ENCODE results near the gene DIPK1B.

DIPK1B gene

DNA sequence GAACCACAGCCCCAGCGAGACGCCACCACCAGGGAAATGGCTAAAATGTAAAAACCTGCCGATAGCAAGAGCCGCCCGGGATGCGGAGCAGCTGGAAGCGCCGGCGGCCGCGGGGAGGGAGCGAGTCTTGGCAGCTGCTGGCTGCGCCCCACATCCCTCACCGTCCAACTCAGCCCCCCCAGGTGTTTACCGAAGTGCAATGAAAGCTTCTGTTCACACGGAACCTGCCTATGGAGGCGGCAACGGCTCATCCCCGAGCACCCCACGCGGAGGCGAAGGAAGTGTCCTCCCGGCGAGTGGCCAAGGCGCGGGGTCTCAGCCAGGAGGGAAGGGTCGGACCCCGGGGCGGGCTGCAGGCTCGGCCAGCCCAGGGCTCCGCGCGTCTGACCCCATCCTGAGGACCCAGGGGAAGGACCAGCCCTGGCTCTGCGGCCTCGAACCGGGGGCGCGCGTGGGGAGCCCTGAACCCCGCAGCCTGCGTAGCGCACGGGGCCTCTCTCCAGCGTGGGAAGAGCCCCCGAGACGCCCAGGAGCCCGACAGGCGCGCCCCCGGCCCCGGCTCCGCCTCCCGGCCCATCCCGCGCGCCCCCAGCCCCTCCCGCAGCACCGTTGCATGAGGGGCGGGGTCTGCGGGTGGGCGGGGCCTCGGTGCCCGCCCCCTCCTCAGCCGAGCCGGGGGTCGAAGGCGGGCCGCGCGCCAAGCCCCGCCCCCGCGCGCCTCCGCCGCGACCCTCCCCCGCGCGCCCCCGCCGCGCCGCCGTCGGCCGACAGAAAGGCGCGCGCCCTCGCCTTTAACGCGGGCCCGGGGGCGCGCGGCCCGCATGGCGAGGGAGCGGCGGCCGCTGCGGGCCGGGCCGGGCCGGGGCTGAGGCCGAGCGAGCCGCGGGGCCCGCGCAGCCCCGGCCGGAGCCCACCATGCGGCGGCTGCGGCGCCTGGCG, at the start of gene DIPK1B:
Gene DIPK1B, plus strand, starts transcription at position 822 of the 939 bp plus-strand sequence. Its CDS starts 94 bp downstream, at position 916.
- no peaks in the 10 kb centered on the region for H3K36me3 Mint-ChIP-seq (ENCODE audit: low read depth)
- H3K4me1 Mint-ChIP-seq (ENCODE audit: low read depth), result peaks cover 6% of the 10 kb centered on the region
- H3K9me3 Mint-ChIP-seq, result no peaks in the 10 kb centered on the region
- no peak within 1 kb of the TSS for H3K27ac Mint-ChIP-seq
- H3K4me3 Mint-ChIP-seq, result peak within 1 kb of the TSS; percentile 42
- H3K27me3 Mint-ChIP-seq (ENCODE audit: low read depth), result peaks cover 40% of the 10 kb centered on the region

DNA sequence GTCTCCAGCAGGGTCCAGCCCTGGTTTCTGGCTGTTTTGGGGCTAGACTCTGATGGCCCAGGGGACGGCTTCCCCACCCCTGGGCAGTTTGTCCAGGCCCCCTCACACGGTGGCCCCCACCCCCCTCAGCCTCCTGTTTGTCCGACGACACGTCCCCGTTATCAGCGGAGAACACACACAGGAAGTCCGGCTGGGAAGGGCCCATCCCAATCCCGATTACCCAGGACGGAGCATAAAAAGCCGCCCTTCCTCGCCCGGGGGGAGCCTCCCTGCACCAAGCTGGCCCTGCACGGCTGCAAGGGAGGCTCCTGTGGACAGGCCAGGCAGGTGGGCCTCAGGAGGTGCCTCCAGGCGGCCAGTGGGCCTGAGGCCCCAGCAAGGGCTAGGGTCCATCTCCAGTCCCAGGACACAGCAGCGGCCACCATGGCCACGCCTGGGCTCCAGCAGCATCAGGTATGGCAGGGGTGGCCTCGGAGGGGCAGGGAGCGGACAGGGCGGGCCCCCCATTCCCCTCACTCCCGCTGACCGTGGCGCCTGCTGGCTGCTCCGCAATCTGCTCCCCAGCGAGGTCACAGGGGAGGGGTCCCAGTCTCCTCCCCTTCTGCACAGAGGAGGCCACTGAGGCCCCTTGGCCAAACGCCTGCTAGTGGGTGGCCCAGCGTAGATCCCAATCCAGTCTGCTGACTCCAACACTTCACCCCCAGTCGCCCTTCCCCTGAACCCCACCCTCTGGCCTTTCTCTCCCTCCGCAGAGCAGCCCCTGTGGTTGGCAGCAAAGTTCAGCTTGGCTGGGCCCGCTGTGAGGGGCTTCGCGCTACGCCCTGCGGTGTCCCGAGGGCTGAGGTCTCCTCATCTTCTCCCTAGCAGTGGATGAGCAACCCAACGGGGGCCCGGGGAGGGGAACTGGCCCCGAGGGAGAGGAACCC, 49.5 kb upstream of the DIPK1B start, which contains the start of gene EGFL7:
Gene EGFL7, plus strand, starts transcription at position 261 of the 926 bp plus-strand sequence. CDS start 5,367 bp downstream, outside the sequence.
- H3K36me3 Mint-ChIP-seq (ENCODE audit: low read depth), result no peaks in the 10 kb centered on the region
- H3K4me3 Mint-ChIP-seq, result no peak within 1 kb of the TSS
- H3K27me3 Mint-ChIP-seq (ENCODE audit: low read depth), result peaks cover 26% of the 10 kb centered on the region

DNA sequence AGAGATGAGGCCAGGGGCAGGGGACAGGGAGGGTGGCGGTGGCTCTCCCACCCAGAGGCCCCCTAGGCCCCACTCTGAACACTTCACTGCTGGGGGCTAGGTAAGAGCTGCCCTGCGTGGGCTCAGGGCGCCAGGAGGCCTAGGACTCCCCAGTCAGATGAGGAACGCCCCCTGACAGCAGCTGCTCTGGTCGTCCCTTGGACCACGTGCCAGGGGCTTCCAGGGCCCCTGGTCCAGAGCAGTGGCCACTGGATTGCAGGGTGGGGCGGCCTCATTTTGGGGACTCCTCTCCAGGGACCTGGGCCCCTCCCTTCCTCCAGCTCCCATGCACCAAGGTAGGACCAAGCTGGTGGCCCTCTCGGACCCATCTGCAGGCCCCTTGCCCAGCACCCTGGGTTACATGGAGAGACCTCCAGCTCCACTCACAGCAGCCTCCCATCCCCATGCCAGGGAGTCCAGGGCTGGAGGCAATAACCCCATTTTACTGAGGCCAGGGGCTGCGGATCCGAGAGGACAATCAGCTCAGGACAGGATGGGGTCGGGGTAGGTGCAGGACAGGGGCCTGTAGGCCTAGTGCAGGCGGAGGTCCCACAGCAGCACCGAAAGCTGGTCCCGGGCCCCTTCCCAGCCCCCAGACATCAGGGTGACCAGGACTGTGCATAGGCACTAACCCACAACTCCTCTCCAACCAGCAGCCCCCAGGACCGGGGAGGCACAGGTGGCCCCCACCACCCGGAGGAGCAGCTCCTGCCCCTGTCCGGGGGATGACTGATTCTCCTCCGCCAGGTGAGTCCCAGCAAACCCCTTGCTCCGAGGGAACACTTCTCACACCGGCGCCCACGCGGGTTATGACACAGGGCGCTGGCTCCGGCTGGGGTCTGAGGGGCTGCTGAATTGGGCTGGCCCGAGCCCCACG, 48.1 kb upstream of the DIPK1B start:
- no peaks in the 10 kb centered on the region for H3K36me3 Mint-ChIP-seq (ENCODE audit: low read depth)
- no peaks in the 10 kb centered on the region for H3K4me1 Mint-ChIP-seq (ENCODE audit: low read depth)
- no peak overlapping the region for H3K27ac Mint-ChIP-seq

More for the DNA sequence above, 49.5 kb upstream of the DIPK1B start, which contains the start of gene EGFL7:
- no peak within 1 kb of the TSS for H3K27ac Mint-ChIP-seq
- H3K9me3 Mint-ChIP-seq, result no peaks in the 10 kb centered on the region
- H3K4me1 Mint-ChIP-seq (ENCODE audit: low read depth), result peaks cover under 1% of the 10 kb centered on the region

DNA sequence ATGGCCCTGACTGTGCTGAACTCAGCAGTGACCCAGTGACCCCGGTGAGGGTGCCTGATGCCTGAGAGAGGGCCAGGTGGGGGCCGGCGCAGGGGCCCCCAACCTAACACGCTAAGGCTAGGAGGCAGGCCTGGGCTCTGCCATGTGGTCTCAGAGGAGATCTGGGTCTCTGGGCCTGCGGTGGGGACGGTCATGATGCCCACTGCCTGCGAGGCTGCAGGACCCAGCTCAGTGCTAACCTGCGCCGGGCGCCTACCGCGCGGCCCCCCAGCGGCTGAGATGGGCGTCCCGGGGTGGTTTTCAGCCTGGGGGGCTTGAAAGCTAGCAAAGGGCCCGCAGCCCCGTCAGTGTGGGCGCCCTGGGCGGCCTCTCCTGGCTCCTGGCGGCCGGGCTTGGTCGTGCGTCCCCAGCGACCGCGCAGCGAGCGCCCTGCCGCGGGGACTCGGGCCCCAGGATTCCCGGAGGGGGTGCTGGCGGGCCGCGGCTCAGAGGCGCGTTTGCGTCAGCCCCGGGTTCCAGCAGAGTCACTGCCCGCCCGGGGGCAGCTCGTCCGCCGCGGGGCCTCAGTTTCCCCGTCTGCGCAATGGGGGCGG, 47.2 kb upstream of the DIPK1B start:
- Mint-ChIP-seq H3K27ac (no peak overlapping the region), H3K27me3 (ENCODE audit: low read depth) (peaks cover 17% of the 10 kb centered on the region), H3K4me1 (ENCODE audit: low read depth) (no peaks in the 10 kb centered on the region), H3K9me3 (no peaks in the 10 kb centered on the region), H3K4me3 (peak overlapping the region; percentile 60), H3K36me3 (ENCODE audit: low read depth) (no peaks in the 10 kb centered on the region)

More for the DNA sequence above, 48.1 kb upstream of the DIPK1B start:
- Mint-ChIP-seq H3K27me3 (ENCODE audit: low read depth) (peaks cover 17% of the 10 kb centered on the region), H3K4me3 (peak overlapping the region; percentile 60), H3K9me3 (no peaks in the 10 kb centered on the region)

DNA sequence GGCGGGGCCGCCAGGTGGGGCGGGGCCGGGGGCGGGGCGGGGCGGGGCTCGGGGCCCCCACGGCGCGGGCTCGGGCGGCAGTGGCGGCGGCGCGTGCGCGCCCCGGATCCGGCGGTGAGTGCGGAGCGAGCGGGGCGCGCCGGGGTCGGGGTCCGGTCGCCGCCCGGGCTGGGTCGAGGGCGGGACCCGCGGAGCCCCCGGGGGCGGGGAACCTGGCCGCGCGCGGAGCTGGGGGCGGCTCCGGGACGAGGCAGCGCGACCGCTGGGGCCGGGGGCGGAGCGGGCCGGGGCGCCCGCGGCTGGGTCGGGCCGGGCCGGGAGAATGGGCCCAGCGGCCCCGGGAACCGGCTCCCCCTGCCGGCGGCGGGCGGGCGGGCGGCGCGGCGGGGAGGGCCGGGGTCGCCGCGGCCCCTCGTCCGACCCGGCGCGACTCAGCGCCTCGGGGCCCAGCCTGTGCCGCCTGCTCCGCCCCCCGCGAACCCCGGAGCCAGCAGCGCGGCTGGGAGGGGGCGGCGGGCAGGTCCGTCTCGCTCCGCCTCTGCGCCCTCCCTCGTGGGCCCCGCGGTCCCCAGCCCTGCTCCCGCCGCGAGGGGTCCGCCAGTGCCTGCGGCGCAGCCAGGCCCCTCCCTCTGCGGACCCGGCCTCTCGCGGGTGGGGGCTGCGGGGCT, 46.5 kb upstream of the DIPK1B start:
- Mint-ChIP-seq H3K27me3 (ENCODE audit: low read depth) (peaks cover 17% of the 10 kb centered on the region), H3K9me3 (no peaks in the 10 kb centered on the region), H3K36me3 (ENCODE audit: low read depth) (no peaks in the 10 kb centered on the region), H3K4me3 (no peak overlapping the region), H3K4me1 (ENCODE audit: low read depth) (no peaks in the 10 kb centered on the region), H3K27ac (no peak overlapping the region)

GRCh38 chr9:136666372-136667213, 45.8 kb upstream of the DIPK1B start:
- Mint-ChIP-seq H3K9me3 (no peaks in the 10 kb centered on the region), H3K27me3 (ENCODE audit: low read depth) (peaks cover 17% of the 10 kb centered on the region)

DNA sequence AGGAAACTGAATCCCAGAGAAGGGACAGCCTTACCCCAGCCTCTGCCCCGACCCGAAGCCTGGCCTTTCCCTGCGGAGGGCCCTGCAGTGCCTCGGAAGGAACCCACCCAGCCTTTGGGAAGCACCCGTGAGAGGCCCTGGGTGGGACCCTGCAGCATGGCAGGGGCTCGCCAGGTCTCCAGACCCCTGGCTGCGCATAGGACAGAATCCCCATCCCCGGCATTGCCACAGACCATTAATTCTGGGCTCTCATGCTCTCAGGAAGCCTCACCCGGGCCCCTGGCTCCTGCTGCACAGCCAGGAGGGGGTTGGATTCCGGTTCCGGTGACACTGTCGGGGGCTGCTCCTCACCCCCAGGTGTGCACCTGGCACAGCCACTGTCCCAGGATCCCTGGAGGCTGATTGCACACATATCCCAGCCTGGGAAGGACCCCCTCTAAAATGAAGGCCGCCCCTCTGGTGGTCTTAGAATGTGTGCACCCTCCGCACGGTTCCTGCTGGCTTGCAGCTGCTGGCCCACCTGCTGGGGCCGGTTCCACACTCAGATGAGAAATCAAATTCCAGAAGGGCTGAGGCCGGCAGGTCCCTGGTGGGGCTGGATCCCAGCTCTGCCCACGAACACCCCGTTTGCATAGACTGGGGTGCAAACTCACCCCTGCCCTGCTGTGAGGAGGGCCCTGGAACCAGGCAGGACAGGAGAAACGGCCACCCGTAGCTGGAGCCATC, 45.0 kb upstream of the DIPK1B start:
- no peak overlapping the region for H3K4me3 Mint-ChIP-seq
- peaks cover 17% of the 10 kb centered on the region for H3K27me3 Mint-ChIP-seq (ENCODE audit: low read depth)
- no peaks in the 10 kb centered on the region for H3K9me3 Mint-ChIP-seq
- H3K36me3 Mint-ChIP-seq (ENCODE audit: low read depth), result no peaks in the 10 kb centered on the region
- H3K4me1 Mint-ChIP-seq (ENCODE audit: low read depth), result no peaks in the 10 kb centered on the region
- H3K27ac Mint-ChIP-seq, result no peak overlapping the region

More at GRCh38 chr9:136666372-136667213, 45.8 kb upstream of the DIPK1B start:
- no peaks in the 10 kb centered on the region for H3K4me1 Mint-ChIP-seq (ENCODE audit: low read depth)
- H3K4me3 Mint-ChIP-seq, result peak overlapping the region; percentile 63
- no peaks in the 10 kb centered on the region for H3K36me3 Mint-ChIP-seq (ENCODE audit: low read depth)
- H3K27ac Mint-ChIP-seq, result no peak overlapping the region

DNA sequence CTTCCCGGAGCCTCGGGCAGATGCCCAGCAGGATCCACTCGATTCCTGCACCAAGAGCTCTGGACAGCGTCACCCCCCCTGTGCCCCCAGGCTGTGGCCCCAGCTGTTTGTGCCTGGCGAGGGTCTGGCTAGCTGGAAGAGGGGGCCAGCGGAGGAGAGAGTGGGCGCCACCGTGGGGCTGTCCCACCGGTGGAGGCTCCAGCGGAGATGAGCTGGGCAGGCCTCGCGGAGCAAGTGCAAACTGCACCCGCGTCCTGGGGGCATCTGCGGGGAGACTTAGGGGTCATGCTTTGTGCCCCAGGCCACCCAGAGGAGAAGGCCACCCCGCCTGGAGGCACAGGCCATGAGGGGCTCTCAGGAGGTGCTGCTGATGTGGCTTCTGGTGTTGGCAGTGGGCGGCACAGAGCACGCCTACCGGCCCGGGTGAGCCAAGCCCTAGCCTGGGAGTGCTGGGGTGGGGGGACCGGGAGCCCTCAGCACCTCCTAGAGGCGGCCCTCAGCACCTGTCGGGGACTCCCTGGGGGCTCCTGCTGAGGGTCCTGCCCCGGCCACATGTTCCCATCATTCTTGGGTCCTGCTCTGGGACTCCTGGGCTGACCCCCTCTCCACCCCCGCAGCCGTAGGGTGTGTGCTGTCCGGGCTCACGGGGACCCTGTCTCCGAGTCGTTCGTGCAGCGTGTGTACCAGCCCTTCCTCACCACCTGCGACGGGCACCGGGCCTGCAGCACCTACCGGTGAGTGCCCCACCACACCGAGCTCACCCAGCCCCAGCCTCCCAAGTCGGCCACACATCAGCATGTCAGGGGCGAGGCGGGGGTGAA, 44.2 kb upstream of the DIPK1B start:
- no peaks in the 10 kb centered on the region for H3K9me3 Mint-ChIP-seq
- H3K27me3 Mint-ChIP-seq (ENCODE audit: low read depth), result peaks cover 17% of the 10 kb centered on the region
- no peak overlapping the region for H3K27ac Mint-ChIP-seq
- no peak overlapping the region for H3K4me3 Mint-ChIP-seq
- no peaks in the 10 kb centered on the region for H3K36me3 Mint-ChIP-seq (ENCODE audit: low read depth)
- no peaks in the 10 kb centered on the region for H3K4me1 Mint-ChIP-seq (ENCODE audit: low read depth)

DNA sequence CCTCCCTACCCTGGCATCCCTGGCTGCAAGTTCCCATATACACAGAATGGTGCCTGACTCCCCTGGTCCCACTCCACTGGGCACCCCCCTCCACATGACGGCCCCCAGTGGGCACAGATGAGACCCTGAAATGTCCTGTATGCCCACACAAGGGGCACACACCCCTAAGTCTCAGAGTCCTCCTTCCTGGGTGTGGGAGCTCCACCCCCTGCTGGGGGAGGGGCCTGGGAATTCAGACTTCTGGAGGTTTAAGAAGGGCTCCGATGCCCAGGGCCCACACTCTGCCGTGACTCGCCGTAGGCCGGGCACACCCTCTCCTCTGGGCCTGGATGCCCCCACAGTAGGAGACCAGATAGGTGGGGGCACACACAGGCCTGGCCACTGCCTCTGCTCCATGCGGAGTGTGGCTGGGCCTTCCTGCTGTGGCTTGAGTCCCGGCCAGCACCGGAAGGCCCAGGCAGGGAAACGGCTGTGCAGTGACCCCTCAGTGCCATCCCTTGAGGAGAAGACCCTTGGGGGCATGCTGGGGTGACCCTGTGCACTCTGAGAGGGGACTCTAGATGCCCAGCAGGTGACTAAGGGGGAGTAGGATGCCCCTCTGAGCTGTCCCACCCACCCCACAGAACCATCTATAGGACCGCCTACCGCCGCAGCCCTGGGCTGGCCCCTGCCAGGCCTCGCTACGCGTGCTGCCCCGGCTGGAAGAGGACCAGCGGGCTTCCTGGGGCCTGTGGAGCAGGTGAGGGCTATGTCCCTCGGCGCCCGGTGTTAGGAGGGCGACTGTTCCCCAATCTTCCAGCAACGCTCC, 43.2 kb upstream of the DIPK1B start:
- Mint-ChIP-seq H3K4me1 (ENCODE audit: low read depth) (no peaks in the 10 kb centered on the region), H3K36me3 (ENCODE audit: low read depth) (no peaks in the 10 kb centered on the region), H3K4me3 (no peak overlapping the region), H3K27me3 (ENCODE audit: low read depth) (peaks cover 15% of the 10 kb centered on the region), H3K27ac (no peak overlapping the region), H3K9me3 (no peaks in the 10 kb centered on the region)

DNA sequence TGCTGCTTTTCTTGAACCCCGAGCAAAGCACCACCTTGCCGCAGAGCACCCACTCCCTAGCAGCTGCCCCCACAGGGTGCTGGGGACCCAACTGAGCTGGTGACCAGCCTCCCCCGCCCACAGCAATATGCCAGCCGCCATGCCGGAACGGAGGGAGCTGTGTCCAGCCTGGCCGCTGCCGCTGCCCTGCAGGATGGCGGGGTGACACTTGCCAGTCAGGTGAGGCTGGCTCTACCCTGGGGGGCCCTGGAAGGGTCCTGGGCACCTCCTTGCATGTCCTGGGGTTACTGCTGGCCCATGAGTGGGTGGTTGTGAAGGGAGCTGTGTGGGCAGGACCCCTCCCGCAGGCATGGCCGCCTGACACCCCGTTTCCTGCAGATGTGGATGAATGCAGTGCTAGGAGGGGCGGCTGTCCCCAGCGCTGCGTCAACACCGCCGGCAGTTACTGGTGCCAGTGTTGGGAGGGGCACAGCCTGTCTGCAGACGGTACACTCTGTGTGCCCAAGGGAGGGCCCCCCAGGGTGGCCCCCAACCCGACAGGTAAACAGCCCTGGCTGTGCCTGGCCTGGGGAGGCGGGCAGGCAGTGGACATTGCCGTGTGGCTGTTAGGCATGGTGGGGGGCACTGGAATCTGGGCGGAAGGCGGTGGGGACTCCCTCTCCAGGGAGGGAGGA, 42.4 kb upstream of the DIPK1B start:
- H3K4me3 Mint-ChIP-seq, result no peak overlapping the region
- H3K36me3 Mint-ChIP-seq (ENCODE audit: low read depth), result no peaks in the 10 kb centered on the region
- no peaks in the 10 kb centered on the region for H3K4me1 Mint-ChIP-seq (ENCODE audit: low read depth)
- no peak overlapping the region for H3K27ac Mint-ChIP-seq
- no peaks in the 10 kb centered on the region for H3K9me3 Mint-ChIP-seq
- peaks cover 8% of the 10 kb centered on the region for H3K27me3 Mint-ChIP-seq (ENCODE audit: low read depth)
